Activated T-helper 17 cell treated with anti-CD3 and anti-CD28 coated beads, Interleukin-2, amount 50 U/mL, for 72 hours (primary cell): ENCODE results near the gene CPAMD8. TPM values are rescaled to one million over a fixed set of nuclear protein-coding genes. Genes with fewer than 3 reads are reported as not detected.

Experiments used
- ATAC-seq: fragments of 150-1000 bp; cut with Tn5 transposase; replicated peaks from 2 replicates; pipeline ENCODE4 v1.10.0; 2021; ENCODE audit warnings: mild to moderate bottlenecking, moderate library complexity
- H3K27ac Mint-ChIP-seq: one replicate; pipeline ENCODE4 v1.8.0; 2022; ENCODE audit warnings: mixed read lengths
- H3K27me3 Mint-ChIP-seq: one replicate; pipeline ENCODE4 v1.8.0; 2022; ENCODE audit warnings: mixed read lengths
- H3K36me3 Mint-ChIP-seq: one replicate; pipeline ENCODE4 v1.8.0; 2022; ENCODE audit warnings: low read depth, mild to moderate bottlenecking, mixed read lengths
- H3K4me1 Mint-ChIP-seq: one replicate; pipeline ENCODE4 v1.8.0; 2022; ENCODE audit warnings: mixed read lengths
- H3K4me3 Mint-ChIP-seq: one replicate; pipeline ENCODE4 v1.8.0; 2022; ENCODE audit warnings: mild to moderate bottlenecking, mixed read lengths
- H3K9me3 Mint-ChIP-seq: one replicate; pipeline ENCODE4 v1.8.0; 2022; ENCODE audit warnings: mixed read lengths
- total RNA-seq, 2 donors: library from RNA; stranded (reverse); gene quantifications; one replicate each; pipeline ENCODE4 v1.2.3, GENCODE V29; 2022

The CPAMD8 gene
- total RNA-seq, 2 donors from 2014 or later = 0.11 to 6.5 TPM

- Mint-ChIP-seq H3K27ac (no peak overlapping the region), H3K4me3 (peak overlapping the region; percentile 72), H3K27me3 (no peaks in the 10 kb centered on the region), H3K36me3 (no peaks in the 10 kb centered on the region), H3K4me1 (no peaks in the 10 kb centered on the region), H3K9me3 (no peaks in the 10 kb centered on the region)
- no peak for ATAC-seq
Measured at GRCh38 chr19:16896146-16897028, 130.2 kb downstream of the CPAMD8 start.

GRCh38 chr19:16895467-16896145, 131.0 kb downstream of the CPAMD8 start:
- Mint-ChIP-seq H3K27me3 (no peaks in the 10 kb centered on the region), H3K9me3 (no peaks in the 10 kb centered on the region), H3K4me1 (no peaks in the 10 kb centered on the region), H3K4me3 (peak overlapping the region; percentile 48), H3K36me3 (no peaks in the 10 kb centered on the region), H3K27ac (no peak overlapping the region)
- ATAC-seq = no peak

GRCh38 chr19:16894080-16894479, 132.5 kb downstream of the CPAMD8 start:
- no peak for ATAC-seq
- Mint-ChIP-seq H3K4me3 (peak overlapping the region; percentile 48), H3K4me1 (no peaks in the 10 kb centered on the region)

GRCh38 chr19:16893686-16893989, 133.0 kb downstream of the CPAMD8 start:
- Mint-ChIP-seq H3K36me3 (no peaks in the 10 kb centered on the region), H3K4me1 (no peaks in the 10 kb centered on the region), H3K27ac (no peak overlapping the region), H3K4me3 (no peak overlapping the region), H3K27me3 (no peaks in the 10 kb centered on the region), H3K9me3 (no peaks in the 10 kb centered on the region)
- no peak for ATAC-seq

More at GRCh38 chr19:16894080-16894479, 132.5 kb downstream of the CPAMD8 start:
- Mint-ChIP-seq H3K27me3 (no peaks in the 10 kb centered on the region), H3K9me3 (no peaks in the 10 kb centered on the region), H3K27ac (no peak overlapping the region), H3K36me3 (no peaks in the 10 kb centered on the region)

GRCh38 chr19:16892868-16893685, 133.5 kb downstream of the CPAMD8 start:
- Mint-ChIP-seq H3K36me3 (no peaks in the 10 kb centered on the region), H3K4me1 (no peaks in the 10 kb centered on the region), H3K27ac (no peak overlapping the region), H3K27me3 (no peaks in the 10 kb centered on the region), H3K4me3 (no peak overlapping the region), H3K9me3 (no peaks in the 10 kb centered on the region)
- ATAC-seq = no peak

GRCh38 chr19:16892436-16892835, 134.2 kb downstream of the CPAMD8 start:
- Mint-ChIP-seq H3K36me3 (no peaks in the 10 kb centered on the region), H3K4me3 (no peak overlapping the region), H3K4me1 (no peaks in the 10 kb centered on the region), H3K9me3 (no peaks in the 10 kb centered on the region), H3K27me3 (no peaks in the 10 kb centered on the region), H3K27ac (no peak overlapping the region)
- ATAC-seq = no peak

GRCh38 chr19:16891696-16892382, 134.8 kb downstream of the CPAMD8 start:
- H3K27me3 Mint-ChIP-seq = no peaks in the 10 kb centered on the region
- H3K4me1 Mint-ChIP-seq = no peaks in the 10 kb centered on the region
- no peak overlapping the region for H3K4me3 Mint-ChIP-seq
- H3K9me3 Mint-ChIP-seq = no peaks in the 10 kb centered on the region
- no peak overlapping the region for H3K27ac Mint-ChIP-seq
- no peak for ATAC-seq
- no peaks in the 10 kb centered on the region for H3K36me3 Mint-ChIP-seq

GRCh38 chr19:16890461-16891184, 136.0 kb downstream of the CPAMD8 start:
- no peaks in the 10 kb centered on the region for H3K4me1 Mint-ChIP-seq
- H3K9me3 Mint-ChIP-seq = no peaks in the 10 kb centered on the region
- no peak overlapping the region for H3K27ac Mint-ChIP-seq
- no peak overlapping the region for H3K4me3 Mint-ChIP-seq
- no peaks in the 10 kb centered on the region for H3K27me3 Mint-ChIP-seq
- H3K36me3 Mint-ChIP-seq = no peaks in the 10 kb centered on the region
- no peak for ATAC-seq

- Mint-ChIP-seq H3K36me3 (no peaks in the 10 kb centered on the region), H3K9me3 (no peaks in the 10 kb centered on the region), H3K27ac (no peak overlapping the region), H3K27me3 (no peaks in the 10 kb centered on the region), H3K4me3 (no peak overlapping the region), H3K4me1 (no peaks in the 10 kb centered on the region)
- no peak for ATAC-seq
Measured at GRCh38 chr19:16889883-16890460, 136.6 kb downstream of the CPAMD8 start.

- Mint-ChIP-seq H3K9me3 (no peaks in the 10 kb centered on the region), H3K4me3 (no peak overlapping the region), H3K36me3 (no peaks in the 10 kb centered on the region), H3K27ac (no peak overlapping the region), H3K4me1 (no peaks in the 10 kb centered on the region), H3K27me3 (no peaks in the 10 kb centered on the region)
- no peak for ATAC-seq
Measured at GRCh38 chr19:16889366-16889882, 137.2 kb downstream of the CPAMD8 start.

- Mint-ChIP-seq H3K36me3 (no peaks in the 10 kb centered on the region), H3K27ac (no peak within 1 kb of the TSS), H3K9me3 (no peaks in the 10 kb centered on the region), H3K4me1 (no peaks in the 10 kb centered on the region), H3K27me3 (no peaks in the 10 kb centered on the region), H3K4me3 (no peak within 1 kb of the TSS)
- ATAC-seq = peak; percentile 41
Measured at GRCh38 chr19:16888629-16889365, 137.8 kb downstream of the CPAMD8 start, which contains the start of gene F2RL3. F2RL3 (plus strand) TSS chr19:16888999; CDS start chr19:16889190, 191 bp downstream.

- ATAC-seq = no peak
- Mint-ChIP-seq H3K36me3 (no peaks in the 10 kb centered on the region), H3K4me3 (no peak overlapping the region), H3K4me1 (no peaks in the 10 kb centered on the region), H3K27ac (no peak overlapping the region), H3K27me3 (no peaks in the 10 kb centered on the region), H3K9me3 (peaks cover 5% of the 10 kb centered on the region)
Measured at GRCh38 chr19:16887353-16888265, 139.0 kb downstream of the CPAMD8 start.
